HCT116 (cell line): ENCODE data around the gene TNRC6C. TPM values are rescaled to one million over a fixed set of nuclear protein-coding genes. Genes with fewer than 3 reads are reported as not detected.

ENCODE experiments used
- ATAC-seq: fragments of 200-7000 bp; cut with Tn5 transposase; 2 replicates; pipeline ENCODE4 v1.9.1; 2020; ENCODE audit warnings: mild to moderate bottlenecking, moderate library complexity
- BruUV-seq: library from RNA; stranded (reverse); fragments of 400-500 nt; replicated peaks from 2 replicates; lab custom pipeline; 2021; lab: Mats Ljungman, UMichigan
- CTCF ChIA-PET: fragments of 300-600 bp; sonication (Branson Sonifier 250); formaldehyde crosslinking; loops from one replicate; lab custom pipeline; 2021; ENCODE audit warnings: antibody characterized with exemption; lab: Charles Lee
- POLR2A ChIA-PET: fragments of 300-600, 350-600 bp; sonication (Branson Sonifier 250); formaldehyde crosslinking; loops from one replicate; lab custom pipeline; 2021; ENCODE audit warnings: antibody characterized with exemption; lab: Charles Lee
- RAD21 ChIA-PET, 2 experiments: fragments of 300-600 bp; sonication (Branson Sonifier 250); formaldehyde crosslinking; loops; one replicate each; lab custom pipeline; 2023; ENCODE audit warnings: low total read pairs in 2 of 2; ENCODE audit not compliant: uncharacterized antibody in 2 of 2, unreplicated experiment in 2 of 2, low non-redundant PET in 1 of 2; lab: Charles Lee
- DNase-seq: peaks from one replicate; pipeline ENCODE4 v3.0.0-alpha.2; 2010; ENCODE audit warnings: low read depth, low spot score
- H2AFZ ChIP-seq: fragments of 200-600 bp; shearing (Covaris generic), sonication (generic); 2 replicates; pipeline ENCODE4 v1.6.1; 2017; ENCODE audit warnings: low read depth, mixed run types, mixed read lengths, antibody characterized with exemption, low read length; ENCODE audit not compliant: poor library complexity, severe bottlenecking
- H3K27ac ChIP-seq: 2 replicates; pipeline ENCODE4 v1.5.1; 2012; ENCODE audit warnings: low read depth, low read length
- H3K27me3 ChIP-seq: fragments of 200-600 bp; sonication (generic); 2 replicates; pipeline ENCODE4 v1.6.1; 2016; ENCODE audit warnings: mixed run types, low read length, mixed read lengths; ENCODE audit not compliant: insufficient read depth
- H3K36me3 ChIP-seq, 2 experiments: fragments of 200-500 bp in 1 of 2; fragments of 200-600 bp in 1 of 2; sonication (Bioruptor generic) in 1 of 2; sonication (generic) in 1 of 2; 2 replicates each; pipeline versions ENCODE4 v1.5.1 to v1.6.1; 2014 to 2016; ENCODE audit warnings: low read length in 2 of 2, inconsistent platforms in 1 of 2, mixed read lengths in 1 of 2, mixed run types in 1 of 2; ENCODE audit not compliant: insufficient read depth in 2 of 2, control insufficient read depth in 1 of 2
- H3K4me1 ChIP-seq, 2 experiments: fragments of 200-600 bp in 1 of 2; sonication (generic) in 1 of 2; 2 replicates each; pipeline versions ENCODE4 v1.5.1 to v1.6.1; 2012 to 2017; ENCODE audit warnings: low read length in 2 of 2, inconsistent platforms in 1 of 2, mild to moderate bottlenecking in 1 of 2, mixed read lengths in 1 of 2, mixed run types in 1 of 2, moderate library complexity in 1 of 2; ENCODE audit not compliant: insufficient read depth in 2 of 2, control insufficient read depth in 1 of 2
- H3K4me2 ChIP-seq: fragments of 200-600 bp; sonication (generic); 2 replicates; pipeline ENCODE4 v1.6.1; 2017; ENCODE audit warnings: mixed run types, low read length, mixed read lengths
- H3K4me3 ChIP-seq, 2 experiments: fragments of 200-600 bp in 1 of 2; sonication (generic) in 1 of 2; replicated peaks in 1 of 2; 2 replicates each; pipeline ENCODE4 v1.5.1; 2011 to 2016; ENCODE audit warnings: low read length in 2 of 2, control low read depth in 1 of 2, low read depth in 1 of 2, mild to moderate bottlenecking in 1 of 2, mixed read lengths in 1 of 2, mixed run types in 1 of 2
- H3K79me2 ChIP-seq: fragments of 200-600 bp; sonication (generic); 2 replicates; pipeline ENCODE4 v1.6.1; 2017; ENCODE audit warnings: mild to moderate bottlenecking, mixed run types, low read length, moderate library complexity, mixed read lengths; ENCODE audit not compliant: insufficient read depth
- H3K9ac ChIP-seq: fragments of 200-600 bp; sonication (generic); 2 replicates; pipeline ENCODE4 v1.6.1; 2016; ENCODE audit warnings: low read length, mixed read lengths
- H3K9me2 ChIP-seq: fragments of 200-600 bp; sonication (generic), shearing (Covaris generic); 2 replicates; pipeline ENCODE4 v1.6.1; 2017; ENCODE audit warnings: mixed run types, mild to moderate bottlenecking, moderate library complexity; ENCODE audit not compliant: insufficient read depth
- H3K9me3 ChIP-seq, 2 experiments: fragments of 200-500 bp in 1 of 2; fragments of 200-600 bp in 1 of 2; sonication (Bioruptor generic) in 1 of 2; sonication (generic) in 1 of 2; 2 replicates each; pipeline ENCODE4 v1.6.1; 2014 to 2017; ENCODE audit warnings: low read length in 2 of 2, mixed read lengths in 2 of 2, inconsistent platforms in 1 of 2, low read depth in 1 of 2, mild to moderate bottlenecking in 1 of 2, mixed run types in 1 of 2, moderate library complexity in 1 of 2; ENCODE audit not compliant: control insufficient read depth in 1 of 2, insufficient read depth in 1 of 2
- H4K20me1 ChIP-seq: fragments of 200-600 bp; sonication (generic), shearing (Covaris generic); 2 replicates; pipeline ENCODE4 v1.6.1; 2017; ENCODE audit warnings: mixed run types, mild to moderate bottlenecking, moderate library complexity; ENCODE audit not compliant: insufficient read depth
- ATF3 ChIP-seq: IDR thresholded peaks from 2 replicates; pipeline ENCODE4 v1.6.1; 2012
- EGR1 ChIP-seq: IDR thresholded peaks from 2 replicates; pipeline ENCODE4 v1.6.1; 2012; ENCODE audit warnings: low read depth
- ELF1 ChIP-seq: IDR thresholded peaks from 2 replicates; pipeline ENCODE4 v1.6.1; 2012; ENCODE audit warnings: low read depth, borderline replicate concordance
- EZH2 ChIP-seq: fragments of 200-600 bp; sonication (generic); IDR thresholded peaks from 2 replicates; pipeline ENCODE4 v1.6.1; 2017; ENCODE audit warnings: antibody characterized with exemption, mixed run types
- EZH2phosphoT487 ChIP-seq: fragments of 200-600 bp; IDR thresholded peaks from 2 replicates; pipeline ENCODE4 v1.6.1; 2018; ENCODE audit warnings: antibody characterized with exemption, borderline replicate concordance
- FOSL1 ChIP-seq: IDR thresholded peaks from 2 replicates; pipeline ENCODE4 v1.6.1; 2012; ENCODE audit warnings: low read depth
- JUND ChIP-seq: IDR thresholded peaks from 2 replicates; pipeline ENCODE4 v1.6.1; 2012
- POLR2A ChIP-seq: IDR thresholded peaks from 2 replicates; pipeline ENCODE4 v1.7.0; 2011; ENCODE audit warnings: borderline replicate concordance; ENCODE audit not compliant: insufficient read depth, insufficient read length; ENCODE audit errors: extremely low read depth
- POLR2AphosphoS5 ChIP-seq: IDR thresholded peaks from 2 replicates; pipeline ENCODE4 v1.6.1; 2011; ENCODE audit warnings: mild to moderate bottlenecking, low read depth, low read length, moderate library complexity
- RAD21 ChIP-seq: IDR thresholded peaks from 2 replicates; pipeline ENCODE4 v1.6.1; 2012; ENCODE audit warnings: low read depth, mild to moderate bottlenecking
- SRF ChIP-seq: IDR thresholded peaks from 2 replicates; pipeline ENCODE4 v1.6.1; 2012; ENCODE audit warnings: low read depth
- TCF7L2 ChIP-seq: IDR thresholded peaks from 2 replicates; pipeline ENCODE4 v1.7.0; 2011; ENCODE audit warnings: borderline replicate concordance, inconsistent platforms; ENCODE audit not compliant: insufficient read depth, insufficient read length; ENCODE audit errors: extremely low read depth
- YY1 ChIP-seq: IDR thresholded peaks from 2 replicates; pipeline ENCODE4 v1.6.1; 2011; ENCODE audit warnings: low read length, low read depth, moderate library complexity, mild to moderate bottlenecking; ENCODE audit not compliant: insufficient replicate concordance; ENCODE audit errors: extremely low read depth
- ZBTB33 ChIP-seq: IDR thresholded peaks from 2 replicates; pipeline ENCODE4 v1.6.1; 2011; ENCODE audit warnings: mild to moderate bottlenecking, low read length, moderate library complexity; ENCODE audit not compliant: insufficient replicate concordance; ENCODE audit errors: extremely low read depth
- ZNF274 ChIP-seq: fragments of 200-500 bp; sonication (Bioruptor generic); IDR thresholded peaks from 2 replicates; pipeline ENCODE4 v1.6.1; 2014; ENCODE audit warnings: mild to moderate bottlenecking, low read depth, low read length, inconsistent platforms
- intact Hi-C: fragments of 100-400 bp; cut with micrococcal nuclease; formaldehyde crosslinking; loops from 2 replicates; pipeline ENCODE4 v1.10.0; 2022
- total RNA-seq: library from RNA; stranded (reverse); gene quantifications from one replicate; pipeline ENCODE4 v1.2.1, GENCODE V29; 2021; ENCODE audit not compliant: unreplicated experiment
- TF ChIP-seq, protein P1 (sequence below): IDR thresholded peaks from 2 replicates; pipeline ENCODE4 v1.6.1; 2012
- TF ChIP-seq, protein P2 (sequence below), 3 experiments: fragments of 200-600 bp in 1 of 3; sonication (generic) in 1 of 3; IDR thresholded peaks in 2 of 3; conservative IDR thresholded peaks in 1 of 3; 2 replicates each; pipeline ENCODE4 v1.5.1; 2012 to 2017; ENCODE audit warnings: low read depth in 2 of 3, low read length in 2 of 3, antibody characterized with exemption in 1 of 3, borderline replicate concordance in 1 of 3, control low read depth in 1 of 3, mild to moderate bottlenecking in 1 of 3, mixed read lengths in 1 of 3, mixed run types in 1 of 3, moderate library complexity in 1 of 3; ENCODE audit not compliant: insufficient read depth in 1 of 3

TNRC6C gene
- total RNA-seq, 1 experiment from 2014 or later: 23.4 TPM

GRCh38 chr17:78023042-78023441 is 64.5 kb downstream of the TNRC6C start:
- no peaks in the 10 kb centered on the region for H3K36me3 ChIP-seq
- no peak overlapping the region for H3K27ac ChIP-seq
- H3K4me3 ChIP-seq: no peak overlapping the region
- CTCF ChIA-PET: interaction anchor here (1.1 kb wide), 1 partner anchor 10 kb away, joined by 4 read pairs; no protein-coding TSS in a partner anchor
- no peak overlapping the region for H3K9ac ChIP-seq
- ATAC-seq: no peak
- intact Hi-C loops: no loop called here
- no peaks in the 10 kb centered on the region for H3K9me2 ChIP-seq
- no TSS peak for BruUV-seq
- H3K27me3 ChIP-seq: no peaks in the 10 kb centered on the region
- POLR2A ChIA-PET: no interaction called here
- RAD21 ChIA-PET: interaction anchor here in 1 of 2 experiments (0.7 kb wide), 1 partner anchor 39 kb away, joined by 3 read pairs; no protein-coding TSS in a partner anchor
- no peaks in the 10 kb centered on the region for H4K20me1 ChIP-seq
- no peak overlapping the region for H3K4me2 ChIP-seq
- no peaks in the 10 kb centered on the region for H3K79me2 ChIP-seq
- TF ChIP-seq POLR2AphosphoS5 (no peak), YY1 (no peak), ATF3 (no peak), EZH2phosphoT487 (no peak), ZNF274 (no peak)
- TF ChIP-seq, protein P1, sequence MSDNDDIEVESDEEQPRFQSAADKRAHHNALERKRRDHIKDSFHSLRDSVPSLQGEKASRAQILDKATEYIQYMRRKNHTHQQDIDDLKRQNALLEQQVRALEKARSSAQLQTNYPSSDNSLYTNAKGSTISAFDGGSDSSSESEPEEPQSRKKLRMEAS: no peak
- DNase-seq: no peak
- H2AFZ ChIP-seq: no peak overlapping the region
- no peaks in the 10 kb centered on the region for H3K9me3 ChIP-seq
- H3K4me1 ChIP-seq: no peaks in the 10 kb centered on the region

DNA sequence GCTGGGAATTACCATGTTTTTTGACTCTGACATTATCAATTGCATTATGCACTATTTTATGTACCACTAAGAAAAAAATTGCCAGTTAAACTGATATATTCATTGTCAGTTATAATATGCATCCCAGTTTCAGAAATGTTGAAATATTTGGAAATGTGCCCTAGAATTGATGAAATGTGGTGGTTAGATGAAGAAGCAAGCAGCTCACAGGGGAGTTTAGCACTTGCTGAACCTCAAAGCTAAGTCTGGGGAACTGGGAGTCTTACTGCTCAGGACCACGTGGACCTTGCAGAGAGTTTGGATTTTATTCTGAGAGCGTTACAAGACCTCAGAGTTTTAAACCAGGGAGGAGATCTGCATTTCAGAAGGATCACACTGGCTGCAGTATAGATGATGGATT is 67.9 kb downstream of the TNRC6C start:
- DNase-seq (no peak), ATAC-seq (no peak)
- Histone ChIP-seq H2AFZ (no peak overlapping the region), H3K36me3 (no peaks in the 10 kb centered on the region), H3K9ac (no peak overlapping the region), H3K27ac (no peak overlapping the region), H3K9me3 (no peaks in the 10 kb centered on the region), H4K20me1 (no peaks in the 10 kb centered on the region), H3K4me3 (no peak overlapping the region), H3K4me2 (no peak overlapping the region), H3K79me2 (no peaks in the 10 kb centered on the region), H3K4me1 (peaks cover 0 to 9% of the 10 kb centered on the region in 2 experiments; a peak in 2 of 4 replicates), H3K27me3 (no peaks in the 10 kb centered on the region), H3K9me2 (no peaks in the 10 kb centered on the region)
- TF ChIP-seq JUND: no peak
- TF ChIP-seq EZH2phosphoT487: no peak
- no peak for TF ChIP-seq POLR2A
- TF ChIP-seq TCF7L2: no peak
- no peak for TF ChIP-seq SRF
- no peak for TF ChIP-seq EZH2
- TF ChIP-seq POLR2AphosphoS5: no peak
- TF ChIP-seq ZBTB33: no peak
- TF ChIP-seq FOSL1: no peak
- no peak for TF ChIP-seq ELF1
- TF ChIP-seq EGR1: no peak
- TF ChIP-seq, protein P2, sequence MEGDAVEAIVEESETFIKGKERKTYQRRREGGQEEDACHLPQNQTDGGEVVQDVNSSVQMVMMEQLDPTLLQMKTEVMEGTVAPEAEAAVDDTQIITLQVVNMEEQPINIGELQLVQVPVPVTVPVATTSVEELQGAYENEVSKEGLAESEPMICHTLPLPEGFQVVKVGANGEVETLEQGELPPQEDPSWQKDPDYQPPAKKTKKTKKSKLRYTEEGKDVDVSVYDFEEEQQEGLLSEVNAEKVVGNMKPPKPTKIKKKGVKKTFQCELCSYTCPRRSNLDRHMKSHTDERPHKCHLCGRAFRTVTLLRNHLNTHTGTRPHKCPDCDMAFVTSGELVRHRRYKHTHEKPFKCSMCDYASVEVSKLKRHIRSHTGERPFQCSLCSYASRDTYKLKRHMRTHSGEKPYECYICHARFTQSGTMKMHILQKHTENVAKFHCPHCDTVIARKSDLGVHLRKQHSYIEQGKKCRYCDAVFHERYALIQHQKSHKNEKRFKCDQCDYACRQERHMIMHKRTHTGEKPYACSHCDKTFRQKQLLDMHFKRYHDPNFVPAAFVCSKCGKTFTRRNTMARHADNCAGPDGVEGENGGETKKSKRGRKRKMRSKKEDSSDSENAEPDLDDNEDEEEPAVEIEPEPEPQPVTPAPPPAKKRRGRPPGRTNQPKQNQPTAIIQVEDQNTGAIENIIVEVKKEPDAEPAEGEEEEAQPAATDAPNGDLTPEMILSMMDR (IDR thresholded peaks at IDR 0.05 in 2 of 3, conservative IDR thresholded peaks at IDR 0.05 in 1 of 3; ENCODE audit: borderline replicate concordance in 1 of 3, insufficient read depth in 1 of 3, low read depth in 2 of 3, low read length in 2 of 3): no peak
- TF ChIP-seq RAD21: no peak
- ChIA-PET POLR2A (interaction anchor here (0.5 kb wide), 1 partner anchor 113 kb away, joined by 7 read pairs; no protein-coding TSS in a partner anchor), RAD21 (no interaction called here), CTCF (interaction anchor here (0.9 to 2.1 kb wide), 4 partner anchors 13 to 395 kb away, joined by 3 to 8 read pairs (median 5); no protein-coding TSS in a partner anchor)
- BruUV-seq: no TSS peak
- intact Hi-C loops: no loop called here
